Measurements from ENCODE around the gene RXRA. TPM values are rescaled to one million over a fixed set of nuclear protein-coding genes. Genes with fewer than 3 reads are reported as not detected.

RXRA gene
- total RNA-seq, 1 experiment from 2014 or later, result 31.6 TPM

DNA sequence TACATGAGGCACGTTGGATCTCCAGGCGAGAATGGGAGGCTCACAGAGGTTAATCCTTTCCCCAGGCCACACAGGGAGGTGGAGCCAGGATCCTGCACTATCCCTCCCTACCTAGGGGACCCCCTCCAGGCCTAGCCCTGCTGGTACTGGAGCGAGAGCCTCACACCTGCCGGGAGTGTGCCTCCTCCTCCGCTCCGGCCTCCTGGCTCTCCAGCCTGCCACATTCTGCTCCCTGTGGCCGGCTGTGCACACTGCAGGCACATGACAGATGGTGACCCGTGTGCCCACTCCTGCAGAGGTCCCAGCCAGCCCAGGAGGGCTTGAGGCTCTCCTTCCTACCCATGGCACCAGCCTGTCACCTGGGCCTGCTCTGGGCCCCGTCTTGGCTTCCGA lies 93.4 kb downstream of the RXRA start:
- in situ Hi-C loops (cut with HindIII; ENCODE audit: low pct_unique_long_range_greater_than_20kb, low sequenced_read_pairs), result no loop called here

DNA sequence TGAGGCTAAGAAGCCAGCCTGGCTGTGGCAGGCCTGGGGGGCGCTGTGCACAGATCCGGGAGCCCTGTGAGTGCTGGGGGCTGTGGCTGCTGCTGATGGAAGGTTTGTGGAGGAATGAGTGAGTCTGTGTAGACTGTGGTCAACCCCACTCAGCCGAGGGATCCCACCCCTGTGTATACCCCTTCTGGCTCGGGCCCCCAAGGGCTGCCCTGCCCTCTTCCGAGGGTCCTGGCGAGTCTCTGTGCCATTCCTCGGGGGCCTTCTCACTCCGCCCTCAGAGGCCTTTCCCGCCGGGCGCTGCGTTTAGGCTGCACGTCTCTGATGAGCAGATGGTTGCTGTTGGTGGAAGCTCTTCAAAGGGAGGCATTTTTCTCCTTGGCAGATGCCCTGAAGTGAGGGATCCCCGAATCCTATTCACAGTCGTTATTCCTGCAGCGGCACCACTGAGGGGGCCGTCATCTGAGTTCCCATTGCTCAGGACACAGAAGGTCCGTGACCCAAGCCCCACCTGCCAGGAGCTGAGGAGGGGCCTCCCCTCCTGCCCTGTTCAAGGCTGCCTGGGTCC lies 94.1 kb downstream of the RXRA start:
- in situ Hi-C loops (cut with HindIII; ENCODE audit: low pct_unique_long_range_greater_than_20kb, low sequenced_read_pairs), result no loop called here
- no peak for ATAC-seq
- BruUV-seq (replicated peaks), result no TSS peak

More for the DNA sequence above, 93.4 kb downstream of the RXRA start:
- H3K27me3 ChIP-seq (ENCODE audit: control insufficient read depth, insufficient read depth, low read length), result no peaks in the 10 kb centered on the region
- no peaks in the 10 kb centered on the region for H3K4me1 ChIP-seq (ENCODE audit: control insufficient read depth, insufficient read depth, low read length)
- no TSS peak for BruUV-seq (replicated peaks)
- ATAC-seq, result peak; percentile 78
- CTCF ChIA-PET, result no interaction called here
- TF ChIP-seq TCF7L2 (IDR thresholded peaks at IDR 0.05; ENCODE audit: low read depth, low read length), result no peak
- TF ChIP-seq, protein P1, sequence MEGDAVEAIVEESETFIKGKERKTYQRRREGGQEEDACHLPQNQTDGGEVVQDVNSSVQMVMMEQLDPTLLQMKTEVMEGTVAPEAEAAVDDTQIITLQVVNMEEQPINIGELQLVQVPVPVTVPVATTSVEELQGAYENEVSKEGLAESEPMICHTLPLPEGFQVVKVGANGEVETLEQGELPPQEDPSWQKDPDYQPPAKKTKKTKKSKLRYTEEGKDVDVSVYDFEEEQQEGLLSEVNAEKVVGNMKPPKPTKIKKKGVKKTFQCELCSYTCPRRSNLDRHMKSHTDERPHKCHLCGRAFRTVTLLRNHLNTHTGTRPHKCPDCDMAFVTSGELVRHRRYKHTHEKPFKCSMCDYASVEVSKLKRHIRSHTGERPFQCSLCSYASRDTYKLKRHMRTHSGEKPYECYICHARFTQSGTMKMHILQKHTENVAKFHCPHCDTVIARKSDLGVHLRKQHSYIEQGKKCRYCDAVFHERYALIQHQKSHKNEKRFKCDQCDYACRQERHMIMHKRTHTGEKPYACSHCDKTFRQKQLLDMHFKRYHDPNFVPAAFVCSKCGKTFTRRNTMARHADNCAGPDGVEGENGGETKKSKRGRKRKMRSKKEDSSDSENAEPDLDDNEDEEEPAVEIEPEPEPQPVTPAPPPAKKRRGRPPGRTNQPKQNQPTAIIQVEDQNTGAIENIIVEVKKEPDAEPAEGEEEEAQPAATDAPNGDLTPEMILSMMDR (IDR thresholded peaks at IDR 0.05), result peak; percentile 65; the same call in 1 of the 2 replicates
- POLR2A ChIA-PET, result no interaction called here
- no peaks in the 10 kb centered on the region for H3K36me3 ChIP-seq (ENCODE audit: control insufficient read depth, insufficient read depth, low read length)
- H3K27ac ChIP-seq (ENCODE audit: low read length), result no peak overlapping the region
- no peaks in the 10 kb centered on the region for H3K9me3 ChIP-seq (ENCODE audit: control insufficient read depth, insufficient read depth, low read depth, low read length)
- no peak overlapping the region for H3K4me3 ChIP-seq (ENCODE audit: low read depth in 2 of 2, low read length in 2 of 2)
- DNase-seq (ENCODE audit: low read depth, low spot score), result no peak
- intact Hi-C loops (cut with micrococcal nuclease; ENCODE audit: unreplicated experiment), result no loop called here

More for the DNA sequence above, 94.1 kb downstream of the RXRA start:
- Histone ChIP-seq H3K27ac (ENCODE audit: low read length) (no peak overlapping the region), H3K9me3 (ENCODE audit: control insufficient read depth, insufficient read depth, low read depth, low read length) (no peaks in the 10 kb centered on the region), H3K27me3 (ENCODE audit: control insufficient read depth, insufficient read depth, low read length) (no peaks in the 10 kb centered on the region), H3K4me3 (ENCODE audit: low read depth in 2 of 2, low read length in 2 of 2) (no peak overlapping the region), H3K36me3 (ENCODE audit: control insufficient read depth, insufficient read depth, low read length) (no peaks in the 10 kb centered on the region), H3K4me1 (ENCODE audit: control insufficient read depth, insufficient read depth, low read length) (no peaks in the 10 kb centered on the region)
- intact Hi-C loops (cut with micrococcal nuclease; ENCODE audit: unreplicated experiment), result no loop called here
- ChIA-PET POLR2A (no interaction called here), CTCF (no interaction called here)
- no peak for DNase-seq (ENCODE audit: low read depth, low spot score)
- TF ChIP-seq TCF7L2 (IDR thresholded peaks at IDR 0.05; ENCODE audit: low read depth, low read length) (no peak), REST (IDR thresholded peaks at IDR 0.05; ENCODE audit: insufficient read depth in 1 of 2, low read depth in 2 of 2, low read length in 1 of 2) (no peak), POLR2AphosphoS5 (IDR thresholded peaks at IDR 0.05; ENCODE audit: low read depth, low read length) (no peak), SIN3A (IDR thresholded peaks at IDR 0.05; ENCODE audit: borderline replicate concordance, insufficient read depth, low read depth, low read length) (no peak)
- TF ChIP-seq, protein P1 (IDR thresholded peaks at IDR 0.05), result no peak

Measured in Panc1 (cell line).